Immature natural killer cell (primary cell): ENCODE measurements around the gene GNLY. TPM values are rescaled to one million over a fixed set of nuclear protein-coding genes. Genes with fewer than 3 reads are reported as not detected.

Experiments
- DNase-seq, 3 donors: peaks; one replicate each; pipeline ENCODE4 v3.0.0; 2022; ENCODE audit warnings: mixed read lengths in 1 of 3
- H3K27ac Mint-ChIP-seq, 6 donors: one replicate each; pipeline ENCODE4 v1.8.0; 2020; ENCODE audit warnings: mixed read lengths in 6 of 6, mild to moderate bottlenecking in 5 of 6, inconsistent platforms in 4 of 6, moderate library complexity in 3 of 6
- H3K27me3 Mint-ChIP-seq, 3 donors: one replicate each; pipeline ENCODE4 v1.8.0; 2020 to 2021; ENCODE audit warnings: low read depth in 3 of 3, mild to moderate bottlenecking in 3 of 3, mixed read lengths in 3 of 3, moderate library complexity in 3 of 3, inconsistent platforms in 1 of 3
- H3K36me3 Mint-ChIP-seq, 3 donors: one replicate each; pipeline ENCODE4 v1.8.0; 2020; ENCODE audit warnings: mixed read lengths in 3 of 3, inconsistent platforms in 2 of 3, mild to moderate bottlenecking in 2 of 3
- H3K4me1 Mint-ChIP-seq, 2 donors: one replicate each; pipeline ENCODE4 v1.8.0; 2020; ENCODE audit warnings: inconsistent platforms in 2 of 2, mild to moderate bottlenecking in 2 of 2, mixed read lengths in 2 of 2, moderate library complexity in 1 of 2
- H3K4me3 Mint-ChIP-seq, 5 donors: one replicate each; pipeline ENCODE4 v1.8.0; 2020; ENCODE audit warnings: mild to moderate bottlenecking in 5 of 5, mixed read lengths in 5 of 5, inconsistent platforms in 3 of 5, moderate library complexity in 3 of 5
- H3K9me3 Mint-ChIP-seq, 6 donors: one replicate each; pipeline ENCODE4 v1.8.0; 2020; ENCODE audit warnings: mild to moderate bottlenecking in 6 of 6, mixed read lengths in 6 of 6, inconsistent platforms in 4 of 6, moderate library complexity in 3 of 6
- polyA plus RNA-seq, 3 donors: library from polyadenylated mRNA; unstranded; fragments of 300-500 nt; fragmentation: Illumina TruSeq; gene quantifications; one replicate each; pipeline ENCODE4 v1.2.3, GENCODE V29; 2021

Gene GNLY
- polyA plus RNA-seq, 3 donors from 2014 or later: 13,165 to 20,506 (median 19,340) TPM

DNA sequence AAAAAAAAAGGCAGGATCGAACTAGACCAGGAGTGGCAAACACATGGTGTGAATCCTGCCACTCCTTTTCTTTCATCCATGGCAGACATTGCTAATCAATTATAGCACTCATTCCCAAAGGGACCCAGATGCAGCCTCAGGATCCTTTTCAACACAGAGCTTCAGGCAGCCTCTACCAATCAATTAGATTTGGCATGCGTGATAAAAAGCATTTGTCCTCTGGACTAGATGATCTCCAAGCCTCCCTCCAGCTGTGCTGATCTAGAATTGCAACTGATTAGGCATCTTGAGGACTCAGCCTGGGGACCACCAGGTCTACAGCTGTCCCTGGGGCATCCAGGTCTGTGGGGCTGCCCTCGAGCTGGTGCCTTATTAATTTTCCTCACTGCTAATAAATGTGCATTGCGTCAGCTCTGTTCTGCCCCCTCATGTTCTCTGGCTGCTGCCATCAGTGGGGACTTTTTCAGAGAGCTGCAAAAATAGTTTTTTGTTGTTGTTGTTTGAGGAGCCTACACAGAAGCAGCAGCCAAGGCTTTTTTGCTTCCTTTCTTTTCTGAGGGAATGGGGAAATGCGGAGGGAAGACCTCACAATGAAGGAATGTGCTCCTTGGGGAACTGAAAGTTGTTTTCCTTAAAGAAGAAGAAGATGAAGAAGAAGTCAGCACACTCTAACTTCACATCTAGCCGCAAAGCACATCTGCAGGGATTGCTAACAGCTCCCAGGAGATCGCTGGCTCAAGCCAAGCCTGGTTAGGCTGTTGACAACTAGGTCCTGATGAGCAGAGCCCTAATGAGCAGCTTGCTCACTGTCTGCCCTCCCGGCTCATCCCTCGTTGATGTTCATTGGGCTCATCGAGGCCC, 50.8 kb downstream of the GNLY start:
- Mint-ChIP-seq H3K27ac (no peak overlapping the region), H3K4me1 (no peaks in the 10 kb centered on the region), H3K4me3 (no peak overlapping the region), H3K27me3 (peaks cover 9 to 31% (median 13%) of the 10 kb centered on the region in 3 donors), H3K9me3 (no peaks in the 10 kb centered on the region), H3K36me3 (no peaks in the 10 kb centered on the region)
- DNase-seq: no peak

GRCh38 chr2:85745619-85746018, 51.5 kb downstream of the GNLY start:
- peaks cover 13 to 31% (median 18%) of the 10 kb centered on the region in 3 donors for H3K27me3 Mint-ChIP-seq
- H3K4me3 Mint-ChIP-seq: no peak overlapping the region
- DNase-seq: no peak
- no peak overlapping the region for H3K27ac Mint-ChIP-seq
- H3K36me3 Mint-ChIP-seq: no peaks in the 10 kb centered on the region
- H3K4me1 Mint-ChIP-seq: no peaks in the 10 kb centered on the region
- no peaks in the 10 kb centered on the region for H3K9me3 Mint-ChIP-seq

DNA sequence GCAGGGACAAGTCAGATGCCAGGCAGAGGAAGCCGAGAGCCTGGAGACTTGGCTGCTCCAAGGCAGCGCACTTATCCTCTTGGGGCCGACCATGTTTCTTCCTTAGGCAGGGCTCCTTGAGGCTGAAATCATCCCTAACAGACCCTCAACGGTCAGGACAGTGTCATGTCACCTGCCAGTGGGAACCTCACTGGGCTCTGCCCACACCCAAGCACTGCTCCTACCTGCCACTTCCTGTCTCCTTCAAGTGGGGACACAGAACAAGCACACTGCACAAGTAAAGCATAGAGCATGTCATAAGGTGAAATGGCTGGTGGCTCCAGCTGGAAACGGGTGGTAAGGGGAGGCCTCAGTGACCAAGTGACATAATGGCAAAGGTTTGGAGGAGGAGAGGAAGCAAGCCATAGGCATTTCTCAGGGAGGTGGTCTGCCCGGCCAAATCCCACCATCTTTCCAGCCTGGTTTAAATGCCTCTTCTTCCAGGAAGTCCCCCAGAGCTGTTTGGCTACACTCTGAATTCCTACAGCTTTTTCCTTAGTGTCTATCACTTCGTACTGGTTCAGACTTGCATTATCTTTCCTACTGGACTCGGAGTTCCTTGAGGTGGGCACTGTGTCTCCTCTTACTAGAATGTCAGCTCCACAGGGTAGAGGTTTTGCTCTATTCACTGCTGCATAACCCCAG, 52.3 kb downstream of the GNLY start:
- H3K4me1 Mint-ChIP-seq: no peaks in the 10 kb centered on the region
- no peak overlapping the region for H3K27ac Mint-ChIP-seq
- H3K9me3 Mint-ChIP-seq: no peaks in the 10 kb centered on the region
- peaks cover 14 to 30% (median 17%) of the 10 kb centered on the region in 3 donors for H3K27me3 Mint-ChIP-seq
- no peak for DNase-seq
- no peak overlapping the region for H3K4me3 Mint-ChIP-seq
- H3K36me3 Mint-ChIP-seq: no peaks in the 10 kb centered on the region

GRCh38 chr2:85747441-85747840, 53.3 kb downstream of the GNLY start:
- no peaks in the 10 kb centered on the region for H3K4me1 Mint-ChIP-seq
- no peaks in the 10 kb centered on the region for H3K36me3 Mint-ChIP-seq
- no peak overlapping the region for H3K27ac Mint-ChIP-seq
- peaks cover 15 to 28% (median 17%) of the 10 kb centered on the region in 3 donors for H3K27me3 Mint-ChIP-seq
- H3K9me3 Mint-ChIP-seq: no peaks in the 10 kb centered on the region
- H3K4me3 Mint-ChIP-seq: no peak overlapping the region
- DNase-seq: no peak

DNA sequence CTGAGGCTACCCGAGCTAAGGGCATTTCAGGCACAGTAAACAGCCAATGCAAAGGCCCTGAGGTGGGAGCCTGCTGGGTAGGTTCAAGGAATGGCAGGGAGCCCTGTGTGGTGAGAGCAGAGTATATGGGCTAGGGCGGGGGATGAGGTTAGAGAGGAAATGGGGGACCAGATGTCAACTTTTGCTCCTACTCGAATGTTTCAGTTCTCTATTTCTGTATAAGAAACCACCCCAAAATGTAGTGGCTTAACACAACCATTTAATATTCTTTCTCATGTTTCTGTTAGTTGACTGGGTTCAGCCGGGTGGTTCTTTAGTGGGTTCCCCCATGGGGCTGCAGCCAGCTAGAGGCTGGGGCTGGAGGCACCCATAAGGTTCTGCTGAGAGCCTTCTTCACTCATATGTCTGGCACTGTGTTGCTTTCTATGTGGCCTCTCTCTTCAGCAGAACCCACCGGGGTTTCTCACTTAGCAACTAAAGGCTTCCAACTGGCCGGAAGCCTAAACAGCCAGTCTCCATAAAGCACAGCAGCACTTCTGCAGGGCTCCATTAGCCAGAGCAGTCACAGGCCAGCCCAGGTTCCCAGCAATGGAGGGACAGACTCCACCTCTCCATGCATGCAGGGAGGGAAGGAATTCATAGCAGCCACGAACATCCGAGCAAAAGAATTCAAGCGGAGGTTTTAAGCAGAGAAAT, 54.0 kb downstream of the GNLY start:
- Mint-ChIP-seq H3K36me3 (no peaks in the 10 kb centered on the region), H3K27me3 (peaks cover 14 to 28% (median 16%) of the 10 kb centered on the region in 3 donors), H3K9me3 (no peaks in the 10 kb centered on the region), H3K4me3 (no peak overlapping the region), H3K27ac (no peak overlapping the region), H3K4me1 (peaks cover 0 to 2% of the 10 kb centered on the region in 2 donors)
- no peak for DNase-seq

Other genes with a start within 250 kb of the GNLY start
- gene MAT2A, start 155.2 kb upstream of the GNLY start, polyA plus RNA-seq: 100 to 1,000 TPM in 1 of 3 donors, 10 to 100 TPM in 2; 46.5 to 115 (median 63.9) TPM
- gene GGCX, start 132.9 kb upstream of the GNLY start, polyA plus RNA-seq: 10 to 100 TPM; 11.4 to 31.7 (median 21.0) TPM
- 100 to 1,000 TPM; 457 to 687 (median 617) TPM for gene VAMP8, start 116.8 kb upstream of the GNLY start, polyA plus RNA-seq
- 100 to 1,000 TPM; 154 to 219 (median 201) TPM for gene VAMP5, start 109.9 kb upstream of the GNLY start, polyA plus RNA-seq
- 100 to 1,000 TPM; 224 to 326 (median 256) TPM for gene RNF181, start 98.6 kb upstream of the GNLY start, polyA plus RNA-seq
- 10 to 100 TPM; 12.0 to 27.8 (median 14.8) TPM for gene TMEM150A, start 91.7 kb upstream of the GNLY start, polyA plus RNA-seq
- gene C2orf68, start 82.3 kb upstream of the GNLY start, polyA plus RNA-seq: 10 to 100 TPM; 11.5 to 27.9 (median 25.1) TPM
- 10 to 100 TPM; 65.5 to 93.8 (median 68.2) TPM for gene USP39, start 78.2 kb upstream of the GNLY start, polyA plus RNA-seq
- not detected for gene SFTPB, start 26.2 kb upstream of the GNLY start, polyA plus RNA-seq
- gene ATOH8, start 59.6 kb downstream of the GNLY start, polyA plus RNA-seq: not detected
- gene ST3GAL5, start 194.6 kb downstream of the GNLY start, polyA plus RNA-seq: 10 to 100 TPM; 15.0 to 20.9 (median 19.9) TPM